Esophagus muscularis mucosa (tissue), 4 donors: ENCODE measurements around the gene CCBE1. TPM values are rescaled to one million over a fixed set of nuclear protein-coding genes. Genes with fewer than 3 reads are reported as not detected.

Experiments
- DNase-seq: peaks from one replicate; pipeline ENCODE4 v3.0.0-alpha.2; 2017; ENCODE audit errors: extremely low spot score
- H3K27ac ChIP-seq, 4 donors: fragments of 200-600 bp; sonication (generic); replicated peaks in 1 of 4; 1 replicate in 3 of 4; 2 replicates in 1 of 4; pipeline ENCODE4 v1.5.1; 2016 to 2019; ENCODE audit warnings: mild to moderate bottlenecking in 1 of 4
- H3K27me3 ChIP-seq, 4 donors: fragments of 200-600 bp; sonication (generic); one replicate each; pipeline versions ENCODE4 v1.5.1 to v1.6.0; 2016 to 2019
- H3K36me3 ChIP-seq, 4 donors: fragments of 200-600 bp; sonication (generic); one replicate each; pipeline ENCODE4 v1.5.1; 2016 to 2019
- H3K4me1 ChIP-seq, 4 donors: fragments of 200-600 bp; sonication (generic); one replicate each; pipeline ENCODE4 v1.5.1; 2016 to 2019
- H3K4me3 ChIP-seq, 4 donors: fragments of 200-600 bp; sonication (generic); 1 replicate in 2 of 4; 2 replicates in 2 of 4; pipeline ENCODE4 v1.5.1; 2016 to 2019; ENCODE audit warnings: mild to moderate bottlenecking in 4 of 4, moderate library complexity in 1 of 4
- H3K9me3 ChIP-seq, 4 donors: fragments of 200-600 bp; sonication (generic); 1 replicate in 3 of 4; 2 replicates in 1 of 4; pipeline ENCODE4 v1.5.1; 2016 to 2019
- EP300 ChIP-seq: sonication (generic); formaldehyde crosslinking; IDR thresholded peaks from one replicate; pipeline ENCODE4 v1.6.1; 2017; ENCODE audit warnings: antibody characterized with exemption
- POLR2A ChIP-seq: fragments of 450-650 bp; IDR thresholded peaks from one replicate; pipeline ENCODE4 v1.6.1; 2017; ENCODE audit warnings: antibody characterized with exemption, moderate library complexity, mild to moderate bottlenecking, low read depth
- POLR2AphosphoS5 ChIP-seq, 2 donors: sonication (generic); formaldehyde crosslinking; IDR thresholded peaks; one replicate each; pipeline ENCODE4 v1.6.1; 2017; ENCODE audit warnings: antibody characterized with exemption in 2 of 2
- WGBS: methylation state at CpG from one replicate; pipeline ENCODE4 v1.1.5; 2018; 5-methylcytosine and 5-hydroxymethylcytosine counted together
- intact Hi-C: fragments of 100-400 bp; cut with DNase I; formaldehyde crosslinking; loops from one replicate; pipeline ENCODE4 v1.15.1; 2023
- total RNA-seq, 4 donors: library from RNA; depleted of rRNA; stranded (reverse); fragments of >200 nt; gene quantifications; one replicate each; pipeline versions ENCODE4 v1.1.0 to v1.2.1, GENCODE V29; 2016
- TF ChIP-seq, protein P1 (sequence below), 3 experiments: fragments of 200-600 bp in 2 of 3; fragments of 450-650 bp in 1 of 3; sonication (generic) in 2 of 3; IDR thresholded peaks; one replicate each; pipeline ENCODE4 v1.5.1; 2017 to 2019; ENCODE audit warnings: antibody characterized with exemption in 3 of 3, mild to moderate bottlenecking in 2 of 3, moderate library complexity in 1 of 3

Gene CCBE1
- total RNA-seq, 4 donors from 2014 or later, result 1.6 to 11.1 (median 2.7) TPM

DNA sequence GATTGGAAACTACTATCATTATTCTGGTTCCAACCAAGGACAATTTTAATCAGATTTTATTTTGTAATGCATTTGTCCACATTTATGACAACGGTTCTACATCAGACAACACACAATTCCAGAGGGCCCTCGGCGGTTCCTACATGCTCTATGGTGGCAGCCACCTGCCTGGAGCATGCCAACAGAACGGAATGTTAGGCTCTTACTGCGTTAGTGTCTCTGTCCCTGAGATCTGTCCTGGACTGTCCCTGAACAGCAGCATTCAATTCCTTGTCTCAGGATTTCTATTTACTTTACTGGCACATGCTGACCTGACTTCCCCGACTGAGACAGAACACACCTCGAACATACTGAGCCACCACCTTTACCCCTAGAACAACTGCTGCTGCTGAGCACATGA is 117.7 kb downstream of the CCBE1 start:
- Histone ChIP-seq H3K4me3 (no peak overlapping the region), H3K4me1 (no peaks in the 10 kb centered on the region), H3K27me3 (no peaks in the 10 kb centered on the region), H3K27ac (no peak overlapping the region), H3K9me3 (no peaks in the 10 kb centered on the region), H3K36me3 (no peaks in the 10 kb centered on the region)
- no peak for TF ChIP-seq EP300
- TF ChIP-seq, protein P1, sequence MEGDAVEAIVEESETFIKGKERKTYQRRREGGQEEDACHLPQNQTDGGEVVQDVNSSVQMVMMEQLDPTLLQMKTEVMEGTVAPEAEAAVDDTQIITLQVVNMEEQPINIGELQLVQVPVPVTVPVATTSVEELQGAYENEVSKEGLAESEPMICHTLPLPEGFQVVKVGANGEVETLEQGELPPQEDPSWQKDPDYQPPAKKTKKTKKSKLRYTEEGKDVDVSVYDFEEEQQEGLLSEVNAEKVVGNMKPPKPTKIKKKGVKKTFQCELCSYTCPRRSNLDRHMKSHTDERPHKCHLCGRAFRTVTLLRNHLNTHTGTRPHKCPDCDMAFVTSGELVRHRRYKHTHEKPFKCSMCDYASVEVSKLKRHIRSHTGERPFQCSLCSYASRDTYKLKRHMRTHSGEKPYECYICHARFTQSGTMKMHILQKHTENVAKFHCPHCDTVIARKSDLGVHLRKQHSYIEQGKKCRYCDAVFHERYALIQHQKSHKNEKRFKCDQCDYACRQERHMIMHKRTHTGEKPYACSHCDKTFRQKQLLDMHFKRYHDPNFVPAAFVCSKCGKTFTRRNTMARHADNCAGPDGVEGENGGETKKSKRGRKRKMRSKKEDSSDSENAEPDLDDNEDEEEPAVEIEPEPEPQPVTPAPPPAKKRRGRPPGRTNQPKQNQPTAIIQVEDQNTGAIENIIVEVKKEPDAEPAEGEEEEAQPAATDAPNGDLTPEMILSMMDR (IDR thresholded peaks at IDR 0.05), result no peak
- no peak for TF ChIP-seq POLR2AphosphoS5 (IDR thresholded peaks at IDR 0.05)
- TF ChIP-seq POLR2A, result no peak
- DNase-seq, result no peak
- 82% methylated on average over 7 of the region's 7 CpGs for WGBS
- intact Hi-C loops, result no loop called here

DNA sequence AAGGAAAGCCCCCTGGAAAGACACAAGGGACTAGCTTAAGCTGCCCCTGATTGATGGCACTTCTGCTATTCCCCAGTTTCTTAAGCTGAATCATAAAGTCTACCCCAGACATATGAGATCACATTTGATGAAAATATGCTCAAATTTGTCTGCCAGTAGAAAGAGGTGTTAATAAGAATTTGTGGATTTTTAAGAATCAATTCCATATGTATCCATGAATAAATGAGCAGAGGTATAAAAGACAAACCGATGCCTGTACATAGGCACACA is 119.9 kb downstream of the CCBE1 start:
- TF ChIP-seq EP300, result no peak
- TF ChIP-seq POLR2A, result no peak
- TF ChIP-seq, protein P1 (IDR thresholded peaks at IDR 0.05), result no peak
- no peak for TF ChIP-seq POLR2AphosphoS5 (IDR thresholded peaks at IDR 0.05)
- Histone ChIP-seq H3K4me3 (no peak overlapping the region), H3K36me3 (no peaks in the 10 kb centered on the region), H3K27ac (no peak overlapping the region), H3K9me3 (no peaks in the 10 kb centered on the region), H3K4me1 (no peaks in the 10 kb centered on the region), H3K27me3 (no peaks in the 10 kb centered on the region)
- intact Hi-C loops, result no loop called here
- WGBS, result 94% methylated on average over 1 of the region's 1 CpG
- no peak for DNase-seq

DNA sequence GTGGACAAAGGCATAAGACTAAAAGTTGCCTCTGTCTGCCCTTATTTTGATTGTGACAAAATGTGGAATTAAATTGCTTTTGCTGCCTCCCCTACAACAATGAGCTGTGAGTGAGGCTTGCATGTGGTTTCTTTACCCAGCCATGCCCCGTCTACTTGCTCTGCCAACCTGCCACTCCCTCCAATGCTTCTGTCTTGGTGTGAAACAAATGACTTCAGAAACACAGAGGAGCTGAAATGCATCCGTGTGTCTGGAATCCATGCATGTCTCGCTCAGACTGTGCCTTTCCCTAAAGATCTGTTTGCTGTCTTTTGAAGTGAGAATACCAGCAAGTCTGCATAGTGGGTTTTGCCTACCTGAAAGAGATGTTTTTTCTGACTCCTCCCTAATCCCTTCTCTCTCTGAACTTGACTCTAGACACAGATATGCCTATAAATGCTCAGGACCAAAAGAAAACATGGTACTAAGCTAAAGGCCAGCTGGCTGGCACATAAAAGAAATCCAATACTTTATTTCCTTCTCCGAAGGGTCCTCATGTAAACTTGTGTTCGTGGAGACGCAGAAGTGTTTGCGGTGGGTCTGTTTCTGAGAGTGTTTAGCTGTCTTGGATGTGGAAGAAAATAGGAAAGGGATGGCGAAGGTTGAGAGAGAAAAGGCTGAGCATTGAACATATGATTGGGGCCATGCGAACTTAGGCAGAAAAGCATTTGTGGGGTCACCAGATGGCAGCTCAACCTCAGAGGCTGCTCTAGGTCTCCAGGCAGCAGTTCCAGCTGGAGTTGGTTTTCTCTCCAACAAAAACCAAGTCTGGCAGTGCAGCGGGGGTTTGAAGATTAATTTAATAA is 120.5 kb downstream of the CCBE1 start:
- no peak for TF ChIP-seq POLR2AphosphoS5 (IDR thresholded peaks at IDR 0.05)
- TF ChIP-seq EP300, result no peak
- TF ChIP-seq, protein P1 (IDR thresholded peaks at IDR 0.05), result no peak
- TF ChIP-seq POLR2A, result no peak
- no peak for DNase-seq
- no peaks in the 10 kb centered on the region for H3K9me3 ChIP-seq
- intact Hi-C loops, result no loop called here
- no peak overlapping the region for H3K4me3 ChIP-seq
- H3K36me3 ChIP-seq, result no peaks in the 10 kb centered on the region
- no peaks in the 10 kb centered on the region for H3K4me1 ChIP-seq
- no peak overlapping the region for H3K27ac ChIP-seq
- 81% methylated on average over 10 of the region's 10 CpGs for WGBS
- H3K27me3 ChIP-seq, result no peaks in the 10 kb centered on the region

DNA sequence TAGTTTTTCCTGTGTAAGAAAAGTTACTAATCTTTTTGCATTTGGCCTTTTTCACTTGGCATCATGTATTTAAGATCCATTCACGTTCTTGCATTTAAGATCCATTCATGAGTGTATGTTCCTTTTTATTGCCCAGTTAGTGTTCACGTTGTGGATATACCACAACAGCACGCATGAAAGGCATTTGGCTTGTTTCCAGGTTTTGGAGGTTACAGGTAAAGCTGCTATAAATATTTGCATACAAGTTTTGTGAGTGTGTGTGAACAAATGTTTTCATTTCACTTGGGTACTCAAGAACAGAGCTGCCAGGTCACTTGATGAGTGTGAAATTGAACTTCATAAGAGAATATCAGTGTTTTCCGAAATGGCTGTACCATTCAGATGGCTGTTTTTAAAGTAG is 121.2 kb downstream of the CCBE1 start:
- H3K27ac ChIP-seq, result no peak overlapping the region
- intact Hi-C loops, result no loop called here
- no peak for DNase-seq
- no peaks in the 10 kb centered on the region for H3K9me3 ChIP-seq
- no peaks in the 10 kb centered on the region for H3K4me1 ChIP-seq
- no peaks in the 10 kb centered on the region for H3K36me3 ChIP-seq
- 89% methylated on average over 4 of the region's 4 CpGs for WGBS
- no peaks in the 10 kb centered on the region for H3K27me3 ChIP-seq
- no peak overlapping the region for H3K4me3 ChIP-seq
- TF ChIP-seq, protein P1 (IDR thresholded peaks at IDR 0.05), result no peak
- TF ChIP-seq EP300, result no peak
- no peak for TF ChIP-seq POLR2A
- TF ChIP-seq POLR2AphosphoS5 (IDR thresholded peaks at IDR 0.05), result no peak

DNA sequence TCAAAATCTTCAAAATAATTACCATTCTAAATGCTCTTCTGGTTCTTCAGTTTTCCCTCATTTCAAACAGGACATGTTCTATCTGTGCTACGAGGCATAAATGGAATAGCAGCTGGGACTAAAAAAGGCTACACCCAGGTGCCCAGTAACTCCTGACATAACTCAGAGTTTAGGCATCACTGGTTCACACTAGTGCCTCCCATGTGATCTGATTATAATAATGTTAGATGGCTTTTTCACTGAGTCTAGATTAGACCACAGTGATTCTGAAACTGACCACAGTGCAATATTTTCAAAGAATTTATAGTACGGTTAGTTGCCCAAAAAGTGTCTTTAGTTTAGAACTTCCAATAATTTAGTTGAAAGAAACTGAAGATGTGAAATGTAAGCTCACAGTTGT is 123.3 kb downstream of the CCBE1 start:
- TF ChIP-seq POLR2A, result no peak
- no peak for TF ChIP-seq EP300
- no peak for TF ChIP-seq POLR2AphosphoS5 (IDR thresholded peaks at IDR 0.05)
- TF ChIP-seq, protein P1 (IDR thresholded peaks at IDR 0.05), result no peak
- WGBS, result 66% methylated on average over 2 of the region's 2 CpGs
- no peaks in the 10 kb centered on the region for H3K9me3 ChIP-seq
- no peaks in the 10 kb centered on the region for H3K36me3 ChIP-seq
- H3K27me3 ChIP-seq, result no peaks in the 10 kb centered on the region
- H3K4me1 ChIP-seq, result no peaks in the 10 kb centered on the region
- H3K27ac ChIP-seq, result no peak overlapping the region
- H3K4me3 ChIP-seq, result no peak overlapping the region
- no peak for DNase-seq
- intact Hi-C loops, result no loop called here
